ENCODE results near the gene PTCHD1.

The PTCHD1 gene

GRCh38 chrX:23422912-23423311 is 88.3 kb downstream of the PTCHD1 start:
- no peak for DNase-seq

- no peak for DNase-seq
Observed at GRCh38 chrX:23434356-23434884, 99.8 kb downstream of the PTCHD1 start.

- DNase-seq = no peak
Observed at GRCh38 chrX:23435108-23435507, 100.5 kb downstream of the PTCHD1 start.

GRCh38 chrX:23435575-23435974 is 100.9 kb downstream of the PTCHD1 start:
- no peak for DNase-seq

GRCh38 chrX:23436875-23437274 is 102.2 kb downstream of the PTCHD1 start:
- DNase-seq = no peak

GRCh38 chrX:23451266-23451665 is 116.6 kb downstream of the PTCHD1 start:
- no peak for DNase-seq

Data from CD4-positive, alpha-beta T cell treated with Interleukin-4 for 4 hours (primary cell).